ENCODE measurements around the gene ANO2.
"Not testable (repeated sequence)": the region's sequence is repeated elsewhere in the genome, so short reads cannot be mapped to it uniquely, and the experiment has no call there.

The ANO2 gene

DNA sequence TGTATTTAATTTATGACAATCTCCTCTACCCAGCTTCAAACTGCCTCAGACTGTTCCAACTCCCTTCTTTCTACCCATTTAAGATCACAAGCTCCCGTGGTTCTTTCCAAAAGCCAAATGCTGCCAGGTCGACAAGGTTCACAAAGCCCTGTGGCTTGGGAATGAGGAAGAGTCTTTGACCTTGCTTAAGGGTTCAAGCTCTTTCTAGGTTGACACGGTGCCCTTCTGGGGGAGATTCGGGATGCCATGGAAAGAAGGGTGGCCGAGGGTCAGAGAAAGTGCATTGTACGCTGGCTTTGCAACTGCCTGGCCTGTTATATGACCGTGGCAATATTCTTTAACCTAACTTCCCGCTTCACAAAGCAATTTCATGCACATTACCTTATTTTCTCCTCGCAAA lies 239.3 kb downstream of the ANO2 start:
- H3K27ac ChIP-seq, result no peak overlapping the region
- no peak for DNase-seq (ENCODE audit: low read depth, low spot score)

DNA sequence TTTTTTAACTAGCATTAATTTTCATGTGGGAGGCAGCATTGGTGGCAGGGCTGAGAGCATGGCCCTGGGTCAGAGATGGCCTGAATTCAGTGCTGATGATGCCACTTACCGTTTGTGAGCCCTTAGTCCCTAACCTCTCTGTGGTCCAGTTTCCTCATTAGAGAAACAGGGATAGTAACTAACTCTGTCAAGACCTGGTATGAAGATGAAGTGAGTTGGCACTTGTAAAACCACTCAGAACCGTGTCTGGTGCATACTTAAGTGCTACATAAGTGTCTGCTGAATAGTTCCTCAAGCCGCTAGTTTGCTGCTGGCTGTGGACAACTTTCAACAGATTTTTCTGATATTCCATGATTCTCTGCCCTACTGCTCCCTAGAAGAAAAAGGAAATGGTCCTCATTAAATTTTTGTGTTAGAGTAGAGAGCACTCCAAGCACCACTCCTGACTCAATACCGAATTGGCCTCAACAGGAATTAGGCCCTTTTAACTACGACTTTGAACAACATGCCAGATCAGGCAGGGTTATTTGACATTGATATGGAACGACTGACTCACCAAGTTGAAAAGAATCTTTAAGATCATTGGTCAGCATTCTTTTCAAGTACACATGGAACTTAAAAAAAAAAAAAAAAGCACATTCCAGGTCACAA lies 250.2 kb downstream of the ANO2 start:
- DNase-seq (ENCODE audit: low read depth, low spot score), result peak; percentile 3
- H3K27ac ChIP-seq, result no peak overlapping the region

DNA sequence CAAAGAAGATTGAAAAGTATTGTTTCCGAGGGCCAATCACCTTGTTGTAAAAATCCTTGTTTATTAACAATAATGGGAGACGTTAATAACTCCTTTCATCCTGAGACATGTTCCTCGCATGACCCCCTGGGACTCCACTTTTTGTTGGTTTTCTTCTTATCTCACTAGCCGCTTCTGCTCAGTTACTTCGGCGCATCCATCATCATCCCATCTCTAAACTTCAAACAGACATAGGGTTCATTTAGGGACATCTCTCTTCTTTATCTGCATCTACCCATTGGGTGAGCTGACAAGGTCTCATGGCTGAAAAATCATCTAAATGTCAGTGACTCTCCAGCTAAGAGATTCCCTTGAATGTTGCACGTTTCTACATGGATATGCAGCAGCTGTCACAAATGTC lies 252.2 kb downstream of the ANO2 start:
- H3K27ac ChIP-seq, result no peak overlapping the region
- no peak for DNase-seq (ENCODE audit: low read depth, low spot score)

DNA sequence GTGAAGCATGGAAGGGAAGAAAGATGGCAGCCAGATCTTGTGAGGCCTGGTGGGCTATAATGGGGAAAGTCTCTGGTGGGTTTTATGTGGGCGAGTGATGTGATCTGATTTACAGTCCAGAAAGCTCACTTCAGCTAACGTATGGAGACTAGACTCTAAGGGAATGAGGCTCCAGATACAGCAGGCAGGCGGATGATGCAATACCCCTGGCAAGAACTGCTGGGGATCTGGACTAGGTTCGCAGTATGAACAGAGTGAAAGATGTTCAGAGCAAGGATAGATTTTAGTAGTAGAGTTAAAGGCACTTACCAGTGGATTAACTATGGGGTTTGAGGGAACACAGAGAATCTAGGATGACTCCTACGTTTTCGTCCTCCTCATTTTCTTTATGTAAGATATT lies 253.1 kb downstream of the ANO2 start:
- no peak overlapping the region for H3K27ac ChIP-seq
- DNase-seq (ENCODE audit: low read depth, low spot score), result no peak

DNA sequence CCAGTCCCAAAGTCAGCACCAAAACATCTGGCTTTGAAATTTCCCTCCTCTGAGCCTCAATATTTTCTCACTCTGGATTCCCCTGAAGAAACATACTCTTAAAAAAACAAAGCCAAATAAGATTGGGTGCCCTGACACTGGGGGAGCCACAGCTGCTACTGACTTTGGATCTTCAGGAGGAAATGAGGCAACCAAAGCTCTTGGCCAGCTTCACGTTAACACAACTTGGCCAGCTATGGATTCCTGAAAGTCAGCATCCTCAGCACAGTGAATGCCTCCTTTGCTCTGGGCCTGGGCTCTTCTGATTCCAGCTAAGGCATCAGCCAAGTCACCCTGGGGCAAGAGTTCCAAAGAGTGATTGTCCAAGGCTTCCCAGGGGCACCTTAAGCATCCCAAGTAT lies 254.8 kb downstream of the ANO2 start:
- DNase-seq (ENCODE audit: low read depth, low spot score), result no peak

DNA sequence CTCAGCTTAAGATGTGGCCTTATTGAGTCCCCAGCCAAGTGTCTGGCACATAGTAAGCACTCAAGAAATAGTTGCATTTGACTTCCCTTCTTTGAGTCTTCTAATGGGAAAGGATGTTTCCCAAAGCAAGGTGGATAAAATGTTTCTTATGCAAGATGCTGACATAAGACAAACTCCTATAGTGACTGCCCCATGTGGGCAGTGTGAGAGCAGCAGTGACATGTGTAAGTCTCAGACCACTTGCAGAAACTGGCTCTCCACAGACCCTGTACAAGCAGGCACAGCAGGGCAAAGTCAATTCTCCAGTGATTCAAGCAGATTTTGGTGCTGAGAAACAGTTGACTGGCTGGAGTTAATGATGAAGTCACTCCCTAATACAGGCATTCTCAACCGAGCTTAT lies 255.3 kb downstream of the ANO2 start:
- H3K27ac ChIP-seq, result no peak overlapping the region
- DNase-seq (ENCODE audit: low read depth, low spot score), result no peak

More for the DNA sequence above, 254.8 kb downstream of the ANO2 start:
- no peak overlapping the region for H3K27ac ChIP-seq

DNA sequence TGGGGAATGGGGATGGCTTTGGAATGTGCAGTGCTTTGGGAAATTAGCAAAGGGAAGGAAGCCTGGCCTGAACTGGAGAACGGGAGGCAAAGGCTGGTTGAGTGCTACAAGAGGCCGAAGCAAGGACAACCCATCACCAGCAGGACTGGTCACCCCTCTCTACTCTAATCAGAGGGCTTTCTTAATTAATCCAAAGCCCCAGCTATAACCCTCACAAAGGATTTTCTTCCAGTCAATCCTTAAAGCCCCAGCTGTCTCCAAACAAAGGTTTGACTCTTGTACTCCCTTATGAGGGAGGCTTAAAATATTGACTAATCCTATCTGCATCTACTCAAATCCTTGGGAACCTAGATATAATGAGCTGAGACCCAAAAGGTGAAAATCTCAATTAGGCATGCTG lies 256.8 kb downstream of the ANO2 start:
- no peak overlapping the region for H3K27ac ChIP-seq
- DNase-seq (ENCODE audit: low read depth, low spot score), result no peak

DNA sequence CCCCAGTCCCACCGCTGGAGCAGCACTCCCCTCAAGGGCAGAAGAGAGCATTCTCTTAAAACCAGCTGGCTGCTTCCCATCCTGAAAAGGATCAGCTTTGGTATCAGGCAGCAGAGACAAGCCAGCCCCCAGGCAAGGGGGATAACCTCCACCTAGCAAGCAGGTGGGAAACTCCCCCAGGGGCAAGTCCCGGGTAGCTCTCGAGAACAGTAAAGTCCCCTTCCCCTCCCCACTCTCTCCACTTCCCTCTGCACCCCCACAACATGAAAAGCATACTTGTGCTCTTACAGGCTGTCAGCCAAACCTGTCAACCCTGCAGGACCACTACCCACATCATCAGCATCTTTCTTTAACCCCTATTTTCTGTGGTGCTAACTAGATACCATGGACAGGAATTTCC lies 259.1 kb downstream of the ANO2 start:
- no peak overlapping the region for H3K27ac ChIP-seq
- DNase-seq (ENCODE audit: low read depth, low spot score), result no peak

DNA sequence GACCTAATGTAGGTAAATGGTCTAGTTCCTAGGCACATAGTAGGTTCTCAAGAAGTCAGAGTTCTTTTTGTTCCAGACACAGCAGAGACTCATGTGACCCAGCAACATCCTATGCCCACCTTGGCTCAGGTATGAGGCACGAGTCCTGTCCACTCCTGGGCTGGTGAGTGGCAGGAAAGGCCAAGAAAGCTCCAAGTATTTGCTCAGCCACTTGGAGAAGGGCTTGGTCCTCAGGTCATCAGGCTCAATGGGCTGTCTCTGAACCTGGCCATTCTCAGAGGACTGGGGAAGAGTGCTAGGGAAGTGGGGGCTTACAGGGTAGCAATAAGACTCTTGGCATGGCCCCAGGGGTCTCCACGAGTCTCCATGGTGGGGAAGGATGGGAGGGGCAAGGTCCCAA lies 260.1 kb downstream of the ANO2 start:
- DNase-seq (ENCODE audit: low read depth, low spot score), result no peak
- H3K27ac ChIP-seq, result no peak overlapping the region

DNA sequence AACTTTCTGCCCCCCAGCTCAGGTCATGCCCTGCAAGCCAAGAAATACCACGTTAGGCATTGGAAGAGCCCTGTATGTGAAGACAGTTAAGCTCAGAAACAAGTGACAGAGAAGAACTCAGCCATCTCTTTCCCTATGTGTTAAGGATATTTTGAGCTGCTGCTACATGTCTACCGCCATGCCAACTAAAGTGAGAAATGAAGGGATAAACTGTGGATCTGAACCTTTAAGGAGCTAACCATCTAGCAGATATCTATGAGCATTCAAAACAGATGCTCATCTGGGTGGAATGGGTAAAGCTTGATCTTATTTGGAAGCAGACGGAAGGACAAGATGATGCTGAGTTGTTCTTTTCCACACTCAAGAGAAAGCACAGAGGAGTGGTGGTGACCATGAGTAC lies 262.5 kb downstream of the ANO2 start:
- no peak overlapping the region for H3K27ac ChIP-seq
- DNase-seq (ENCODE audit: low read depth, low spot score), result no peak

DNA sequence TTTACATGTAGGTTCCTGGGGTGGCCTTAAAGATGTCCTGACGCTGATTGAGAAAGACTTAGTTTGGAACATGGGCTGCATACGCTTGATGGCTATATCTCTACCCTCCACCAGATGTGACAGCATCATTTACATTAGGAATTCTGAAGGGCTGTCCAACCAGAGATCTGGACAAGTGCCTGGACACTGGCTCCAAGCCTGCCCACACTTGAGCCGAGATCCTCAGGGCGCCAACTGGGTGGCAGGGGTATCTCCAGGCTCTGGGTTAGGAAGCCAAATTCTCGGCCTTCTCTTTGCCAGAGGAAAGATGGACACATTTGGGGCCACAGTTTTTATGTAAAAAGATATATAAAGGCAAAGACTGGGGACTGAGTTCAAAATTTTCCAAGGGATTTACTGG lies 266.9 kb downstream of the ANO2 start:
- no peak for DNase-seq (ENCODE audit: low read depth, low spot score)
- H3K27ac ChIP-seq, result no peak overlapping the region

DNA sequence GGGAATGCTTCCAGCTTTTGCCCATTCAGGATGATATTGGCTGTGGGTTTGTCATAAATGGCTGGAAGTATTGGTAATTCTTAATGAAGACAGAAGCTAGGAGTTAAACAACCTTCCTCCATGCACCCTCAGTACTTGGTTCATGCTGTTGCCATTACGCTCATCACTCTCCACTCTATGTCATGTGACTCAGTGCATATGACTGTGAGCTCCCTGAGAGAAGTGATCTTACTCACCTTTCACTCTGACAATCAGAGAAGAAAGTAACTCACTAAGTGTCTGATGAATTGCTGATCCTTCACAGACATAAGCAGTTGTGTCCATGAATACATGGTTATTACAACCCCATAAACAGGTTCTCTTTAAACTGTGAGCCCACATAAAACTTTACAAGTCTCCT lies 275.4 kb downstream of the ANO2 start:
- not testable (repeated sequence) for H3K27ac ChIP-seq; DNase-seq (ENCODE audit: low read depth, low spot score)

DNA sequence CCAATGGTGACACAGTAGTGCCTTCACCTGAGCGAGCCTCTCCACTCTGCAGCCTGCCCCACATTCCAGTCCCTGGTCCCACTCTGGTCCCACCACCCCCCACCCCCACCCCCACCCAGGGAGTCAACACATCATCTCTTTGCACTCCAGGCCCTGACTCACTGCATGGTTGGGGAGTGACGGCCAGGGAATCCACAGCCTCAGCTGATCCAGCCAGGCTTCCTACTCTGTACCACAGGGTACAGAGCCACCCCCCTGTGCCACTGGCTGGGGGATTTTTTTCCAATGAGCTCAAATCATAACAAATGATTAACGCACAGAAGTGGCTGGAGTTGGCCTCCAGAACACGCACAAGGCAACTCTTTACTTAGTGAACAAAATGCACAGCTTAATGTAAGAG lies 279.4 kb downstream of the ANO2 start:
- H3K27ac ChIP-seq, result no peak overlapping the region
- no peak for DNase-seq (ENCODE audit: low read depth, low spot score)

DNA sequence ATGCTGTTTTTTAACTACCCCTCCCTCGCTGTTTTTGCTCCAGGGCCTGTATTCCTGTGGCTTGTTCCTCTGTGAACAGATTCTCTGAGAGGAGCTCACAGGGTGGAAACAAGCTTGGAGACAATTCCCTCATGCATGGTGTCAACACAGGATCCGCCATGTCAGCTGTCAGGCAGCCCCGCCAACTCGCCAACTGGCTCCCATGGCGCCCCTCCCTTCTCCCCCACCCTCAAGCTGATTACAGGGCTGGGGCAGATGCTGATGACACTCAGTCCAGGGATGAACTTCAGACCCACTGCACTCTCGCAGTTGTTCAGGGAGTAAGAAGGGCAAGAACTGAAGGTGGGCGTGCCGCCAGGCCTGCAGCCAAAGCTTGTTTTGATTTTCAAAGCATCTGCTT lies 283.2 kb downstream of the ANO2 start:
- H3K27ac ChIP-seq, result no peak overlapping the region
- no peak for DNase-seq (ENCODE audit: low read depth, low spot score)

DNA sequence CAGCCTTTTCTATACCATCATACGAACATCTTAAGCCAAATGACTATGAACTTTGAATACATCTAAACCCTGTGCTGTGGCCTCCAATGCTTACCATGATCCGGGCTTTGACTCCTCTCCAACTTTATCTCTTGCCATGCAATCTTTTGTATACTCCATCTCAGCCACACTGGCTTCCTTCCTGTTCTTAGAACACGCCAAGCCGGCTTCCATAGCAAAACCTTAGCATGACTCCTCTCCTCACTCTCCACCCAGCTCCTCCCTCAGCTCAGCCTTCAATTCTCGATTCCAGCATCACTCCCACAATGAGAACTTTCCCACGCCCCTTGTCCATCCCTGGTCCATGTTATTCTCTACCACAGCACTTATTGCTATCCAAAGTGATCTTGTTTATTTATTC lies 284.8 kb downstream of the ANO2 start:
- H3K27ac ChIP-seq, result no peak overlapping the region
- no peak for DNase-seq (ENCODE audit: low read depth, low spot score)

DNA sequence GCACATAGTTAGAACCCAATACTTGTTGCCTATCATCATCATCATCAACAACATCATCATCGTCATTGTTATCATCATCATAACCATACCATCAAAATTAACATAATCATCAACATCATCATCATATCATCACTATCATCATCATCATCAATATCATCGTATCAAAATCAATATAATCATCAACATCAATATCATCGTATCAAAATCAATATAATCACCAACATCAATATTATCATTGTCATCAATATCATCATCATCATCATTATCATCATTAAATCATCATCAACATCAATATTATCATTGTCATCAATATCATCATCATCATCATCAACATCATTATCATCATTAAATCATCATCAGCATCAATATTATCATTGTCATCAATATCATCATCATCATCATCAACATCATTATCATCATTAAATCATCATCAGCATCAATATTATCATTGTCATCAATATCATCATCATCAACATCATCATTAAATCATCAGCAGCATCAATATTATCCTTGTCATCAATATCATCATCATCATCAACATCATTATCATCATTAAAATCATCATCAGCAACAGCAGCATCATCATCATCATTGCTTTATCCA lies 286.6 kb downstream of the ANO2 start:
- H3K27ac ChIP-seq; DNase-seq (ENCODE audit: low read depth, low spot score): not testable (repeated sequence)

DNA sequence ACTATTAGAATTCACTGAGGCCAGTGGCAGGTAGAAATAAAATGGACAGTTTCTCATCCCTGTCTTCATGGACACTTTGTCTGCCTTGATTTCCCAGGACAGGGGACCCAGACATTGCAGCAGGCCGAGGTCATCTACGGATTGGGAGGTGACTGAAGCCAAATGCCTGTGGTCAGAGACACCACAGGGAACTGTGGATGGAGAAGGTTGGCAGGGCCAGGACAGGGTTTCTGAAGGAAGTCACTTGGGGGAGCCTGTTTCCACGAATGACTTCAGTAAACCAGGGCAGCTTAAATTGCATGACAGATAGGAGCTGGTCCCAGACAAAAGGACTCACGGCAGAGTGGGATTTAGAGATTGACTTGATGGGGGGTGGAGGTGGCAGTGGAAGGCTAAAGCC lies 288.2 kb downstream of the ANO2 start:
- no peak for DNase-seq (ENCODE audit: low read depth, low spot score)
- no peak overlapping the region for H3K27ac ChIP-seq

DNA sequence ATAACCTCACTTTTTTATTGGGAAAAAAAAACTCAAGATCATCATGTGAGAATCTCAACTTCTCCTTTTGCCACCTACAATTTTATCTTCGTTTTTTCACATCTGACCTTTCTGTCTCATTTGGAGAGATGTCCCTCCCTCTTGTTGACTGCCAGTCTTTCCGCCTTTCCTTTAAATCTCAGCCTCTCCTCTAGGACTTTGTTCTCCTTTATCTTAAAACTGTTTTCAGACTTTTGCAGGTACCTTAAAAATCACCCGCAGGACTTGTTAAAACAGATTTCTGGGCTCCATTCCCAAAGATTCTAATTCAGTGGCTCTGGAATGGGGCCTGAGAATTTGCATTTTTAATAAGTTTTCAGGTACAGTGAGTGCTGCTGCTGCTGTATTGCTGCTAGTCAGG lies 289.9 kb downstream of the ANO2 start:
- no peak for DNase-seq (ENCODE audit: low read depth, low spot score)
- H3K27ac ChIP-seq, result no peak overlapping the region

DNA sequence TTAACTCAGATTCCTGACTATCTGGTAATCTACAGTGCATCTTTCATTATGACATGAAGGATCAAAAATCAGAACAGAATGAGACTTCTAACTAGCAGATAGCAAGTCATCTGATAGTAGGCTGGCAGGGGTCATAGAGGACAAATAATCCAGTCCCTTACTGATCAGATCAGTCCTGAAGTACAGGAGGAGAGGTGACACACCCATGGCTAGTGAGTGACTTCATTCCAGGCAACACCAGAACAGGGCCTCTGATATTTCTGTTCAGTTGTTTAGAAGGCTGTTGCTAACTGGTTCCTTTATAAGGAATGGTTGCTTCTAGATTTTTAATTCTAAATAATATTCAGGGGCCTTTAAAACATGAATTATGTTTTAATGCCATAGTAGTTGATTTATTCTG lies 291.0 kb downstream of the ANO2 start:
- DNase-seq (ENCODE audit: low read depth, low spot score), result no peak

DNA sequence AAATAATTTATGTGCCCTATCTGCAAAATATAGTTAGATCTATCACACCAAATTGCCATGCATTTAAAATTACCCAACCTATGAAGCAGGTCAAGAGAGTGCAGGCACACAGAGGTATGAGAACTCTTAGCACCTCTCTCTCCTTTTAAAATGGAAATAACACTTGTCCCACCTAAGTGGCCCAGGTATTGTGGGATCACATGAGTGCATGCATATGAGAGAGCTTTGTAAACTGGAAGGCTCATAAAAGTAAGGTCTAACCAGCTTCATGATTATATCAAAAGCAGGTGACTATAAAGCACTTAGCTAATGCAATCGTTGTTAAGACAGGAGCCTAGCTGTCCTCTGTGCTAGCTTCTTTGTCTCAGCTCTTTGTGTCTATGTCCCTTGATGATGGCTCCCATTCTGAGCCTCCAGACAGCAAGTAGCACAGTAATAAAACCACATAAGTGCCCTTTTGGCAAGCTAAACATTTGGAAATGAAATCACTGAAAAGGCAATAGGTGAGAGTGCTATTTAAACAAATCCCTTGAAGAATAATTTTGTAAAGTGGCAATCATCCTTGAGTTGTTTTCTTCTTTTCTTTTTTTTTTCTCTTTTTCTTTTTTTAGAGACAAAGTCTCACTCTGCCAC lies 294.1 kb downstream of the ANO2 start:
- no peak overlapping the region for H3K27ac ChIP-seq
- DNase-seq (ENCODE audit: low read depth, low spot score), result no peak

More for the DNA sequence above, 291.0 kb downstream of the ANO2 start:
- no peak overlapping the region for H3K27ac ChIP-seq

DNA sequence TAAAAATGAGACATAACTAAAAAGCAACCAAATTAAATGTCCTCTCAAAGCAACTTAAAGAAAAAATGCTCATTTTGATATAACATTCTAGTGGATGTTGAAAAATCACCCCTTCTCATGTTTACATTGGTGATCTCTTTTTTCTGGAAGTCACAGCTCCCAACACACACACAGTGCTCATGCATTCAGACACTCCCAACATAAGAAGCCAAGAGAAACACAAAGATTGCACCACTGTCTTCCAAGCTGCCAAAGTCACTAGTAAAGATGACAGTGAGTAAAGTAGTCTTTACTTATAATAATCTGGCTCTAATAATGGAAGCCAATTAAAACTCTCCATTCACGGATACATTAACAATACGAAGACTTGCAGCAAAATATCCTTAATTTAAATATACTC lies 294.8 kb downstream of the ANO2 start:
- no peak for DNase-seq (ENCODE audit: low read depth, low spot score)

More for the DNA sequence above, 294.8 kb downstream of the ANO2 start:
- no peak overlapping the region for H3K27ac ChIP-seq

Data from epithelial cell of prostate (primary cell).